Body of pancreas (tissue), 4 donors: ENCODE data around the gene C2CD4A. TPM values are rescaled to one million over a fixed set of nuclear protein-coding genes. Genes with fewer than 3 reads are reported as not detected.

ENCODE experiments used
- ATAC-seq: fragments of 150-250 bp; one replicate; pipeline ENCODE4 v1.9.1; 2016
- DNase-seq, 4 donors: peaks; one replicate each; pipeline ENCODE4 v3.0.0-alpha.2; 2019
- H3K27ac ChIP-seq, 4 donors: fragments of 200-600 bp; sonication (generic); 1 replicate in 3 of 4; 2 replicates in 1 of 4; pipeline versions ENCODE4 v1.5.1 to v1.6.1; 2016 to 2019; ENCODE audit warnings: mild to moderate bottlenecking in 1 of 4, mixed read lengths in 1 of 4, moderate library complexity in 1 of 4
- H3K27me3 ChIP-seq, 2 donors: fragments of 200-600 bp; sonication (generic); one replicate each; pipeline ENCODE4 v1.6.0; 2016; ENCODE audit warnings: mild to moderate bottlenecking in 1 of 2
- H3K36me3 ChIP-seq, 2 donors: fragments of 200-600 bp; sonication (generic); replicated peaks in 1 of 2; 2 replicates each; pipeline ENCODE4 v1.5.1; 2016; ENCODE audit warnings: low read depth in 2 of 2; ENCODE audit not compliant: insufficient read depth in 1 of 2
- H3K4me1 ChIP-seq: fragments of 200-600 bp; sonication (generic); one replicate; pipeline ENCODE4 v1.6.0; 2016
- H3K4me3 ChIP-seq, 2 donors: fragments of 200-600 bp; sonication (generic); 1 replicate in 1 of 2; 2 replicates in 1 of 2; pipeline ENCODE4 v1.5.1; 2016 to 2019
- H3K9me3 ChIP-seq, 3 donors: fragments of 200-600 bp; sonication (generic); 1 replicate in 2 of 3; 2 replicates in 1 of 3; pipeline ENCODE4 v1.5.1; 2016
- POLR2A ChIP-seq, 3 donors: fragments of 450-650 bp; IDR thresholded peaks; one replicate each; pipeline ENCODE4 v1.6.1; 2016; ENCODE audit warnings: antibody characterized with exemption in 3 of 3, mild to moderate bottlenecking in 2 of 3
- WGBS, 2 donors: methylation state at CpG; one replicate each; pipeline ENCODE4 v1.1.5; 2017; 5-methylcytosine and 5-hydroxymethylcytosine counted together
- intact Hi-C: fragments of 100-400 bp; cut with DNase I; formaldehyde crosslinking; loops from one replicate; pipeline ENCODE4 v1.15.1; 2023
- total RNA-seq, 2 donors: library from RNA; depleted of rRNA; stranded (reverse); fragments of >200 nt; gene quantifications; one replicate each; pipeline ENCODE4 v1.1.0, GENCODE V29; 2016
- TF ChIP-seq, protein P1 (sequence below), 7 experiments: fragments of 450-650 bp in 4 of 7; fragments of 200-600 bp in 3 of 7; sonication (generic) in 3 of 7; IDR thresholded peaks; one replicate each; pipeline ENCODE4 v1.5.1; 2016 to 2019; ENCODE audit warnings: antibody characterized with exemption in 7 of 7

C2CD4A gene
- total RNA-seq, 2 donors from 2014 or later = 1.6 to 2.1 TPM

DNA sequence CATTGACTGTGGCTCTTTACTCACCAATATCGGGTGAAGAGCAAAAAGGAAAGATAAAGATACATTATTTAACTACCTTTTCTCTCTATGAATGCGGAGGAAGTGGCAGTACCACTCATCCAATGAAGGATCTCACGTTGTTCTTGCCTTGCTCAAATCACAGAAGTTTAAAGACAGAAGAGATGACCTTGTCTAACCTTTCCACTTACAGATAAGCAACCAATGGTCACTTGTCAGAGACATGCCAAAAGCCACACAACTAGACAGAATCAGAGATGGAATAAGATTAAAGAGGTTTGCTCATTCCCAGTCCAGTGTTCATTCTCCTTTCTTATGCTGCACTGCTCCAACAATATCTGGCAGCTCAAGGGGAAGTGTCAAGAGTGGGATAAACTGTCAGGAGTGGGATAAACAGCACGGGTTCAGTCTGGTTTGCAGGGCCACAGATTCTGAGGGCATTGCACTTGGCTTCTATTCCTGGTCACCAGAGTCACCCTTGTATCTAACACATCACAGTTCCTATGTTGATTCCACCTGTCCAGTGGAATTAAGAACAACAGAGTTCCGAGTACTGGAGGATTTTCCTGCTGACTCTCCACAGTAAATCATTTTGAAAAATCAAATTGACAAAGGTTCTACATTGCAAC lies 13.2 kb upstream of the C2CD4A start:
- WGBS, 2 donors = 45 to 51% methylated on average over 5 of the region's 5 CpGs
- H3K36me3 ChIP-seq = no peaks in the 10 kb centered on the region
- H3K27ac ChIP-seq = no peak overlapping the region
- no peaks in the 10 kb centered on the region for H3K27me3 ChIP-seq
- H3K9me3 ChIP-seq = no peaks in the 10 kb centered on the region
- peaks cover 32% of the 10 kb centered on the region for H3K4me1 ChIP-seq
- TF ChIP-seq POLR2A (IDR thresholded peaks at IDR 0.05) = no peak
- TF ChIP-seq, protein P1, sequence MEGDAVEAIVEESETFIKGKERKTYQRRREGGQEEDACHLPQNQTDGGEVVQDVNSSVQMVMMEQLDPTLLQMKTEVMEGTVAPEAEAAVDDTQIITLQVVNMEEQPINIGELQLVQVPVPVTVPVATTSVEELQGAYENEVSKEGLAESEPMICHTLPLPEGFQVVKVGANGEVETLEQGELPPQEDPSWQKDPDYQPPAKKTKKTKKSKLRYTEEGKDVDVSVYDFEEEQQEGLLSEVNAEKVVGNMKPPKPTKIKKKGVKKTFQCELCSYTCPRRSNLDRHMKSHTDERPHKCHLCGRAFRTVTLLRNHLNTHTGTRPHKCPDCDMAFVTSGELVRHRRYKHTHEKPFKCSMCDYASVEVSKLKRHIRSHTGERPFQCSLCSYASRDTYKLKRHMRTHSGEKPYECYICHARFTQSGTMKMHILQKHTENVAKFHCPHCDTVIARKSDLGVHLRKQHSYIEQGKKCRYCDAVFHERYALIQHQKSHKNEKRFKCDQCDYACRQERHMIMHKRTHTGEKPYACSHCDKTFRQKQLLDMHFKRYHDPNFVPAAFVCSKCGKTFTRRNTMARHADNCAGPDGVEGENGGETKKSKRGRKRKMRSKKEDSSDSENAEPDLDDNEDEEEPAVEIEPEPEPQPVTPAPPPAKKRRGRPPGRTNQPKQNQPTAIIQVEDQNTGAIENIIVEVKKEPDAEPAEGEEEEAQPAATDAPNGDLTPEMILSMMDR (IDR thresholded peaks at IDR 0.05) = no peak
- intact Hi-C loops = no loop called here
- H3K4me3 ChIP-seq = no peak overlapping the region
- DNase-seq = no peak
- ATAC-seq = no peak

DNA sequence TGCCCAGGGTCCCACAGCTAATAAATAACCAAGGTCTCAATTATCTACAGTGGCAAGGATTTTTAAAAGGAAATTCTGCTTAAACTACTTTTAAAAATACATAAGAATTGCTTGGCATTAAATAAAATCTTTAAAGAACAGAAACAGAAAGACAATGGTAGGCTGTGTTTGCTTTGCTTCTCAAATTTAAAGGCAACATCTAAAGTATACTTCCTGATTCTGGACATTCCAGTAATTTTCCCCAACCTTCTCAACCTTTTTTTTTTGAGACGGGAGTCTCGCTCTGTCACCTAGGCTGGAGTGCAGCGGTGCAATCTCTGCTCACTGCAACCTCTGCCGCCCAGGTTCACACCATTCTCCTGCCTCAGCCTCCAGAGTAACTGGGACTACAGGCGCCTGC lies 11.8 kb upstream of the C2CD4A start:
- DNase-seq (no peak), ATAC-seq (no peak)
- no peak for TF ChIP-seq POLR2A (IDR thresholded peaks at IDR 0.05)
- TF ChIP-seq, protein P1 (IDR thresholded peaks at IDR 0.05) = no peak
- Histone ChIP-seq H3K9me3 (no peaks in the 10 kb centered on the region), H3K4me1 (peaks cover 38% of the 10 kb centered on the region), H3K36me3 (no peaks in the 10 kb centered on the region), H3K27me3 (no peaks in the 10 kb centered on the region), H3K4me3 (no peak overlapping the region), H3K27ac (peak overlapping the region in 1 of 4 donors; percentile 54)
- 72 to 81% methylated on average over 5 of the region's 5 CpGs for WGBS, 2 donors
- intact Hi-C loops = no loop called here

- intact Hi-C loops = no loop called here
- H3K4me3 ChIP-seq = no peak overlapping the region
- ATAC-seq (no peak), DNase-seq (no peak)
- no peaks in the 10 kb centered on the region for H3K9me3 ChIP-seq
- TF ChIP-seq POLR2A (IDR thresholded peaks at IDR 0.05) = no peak
- TF ChIP-seq, protein P1 (IDR thresholded peaks at IDR 0.05) = no peak
- no peaks in the 10 kb centered on the region for H3K36me3 ChIP-seq
- peaks cover 44% of the 10 kb centered on the region for H3K4me1 ChIP-seq
- no peak overlapping the region for H3K27ac ChIP-seq
- 47 to 64% methylated on average over 4 of the region's 4 CpGs for WGBS, 2 donors
- no peaks in the 10 kb centered on the region for H3K27me3 ChIP-seq
Measured at GRCh38 chr15:62057341-62057980, 9.3 kb upstream of the C2CD4A start.

DNA sequence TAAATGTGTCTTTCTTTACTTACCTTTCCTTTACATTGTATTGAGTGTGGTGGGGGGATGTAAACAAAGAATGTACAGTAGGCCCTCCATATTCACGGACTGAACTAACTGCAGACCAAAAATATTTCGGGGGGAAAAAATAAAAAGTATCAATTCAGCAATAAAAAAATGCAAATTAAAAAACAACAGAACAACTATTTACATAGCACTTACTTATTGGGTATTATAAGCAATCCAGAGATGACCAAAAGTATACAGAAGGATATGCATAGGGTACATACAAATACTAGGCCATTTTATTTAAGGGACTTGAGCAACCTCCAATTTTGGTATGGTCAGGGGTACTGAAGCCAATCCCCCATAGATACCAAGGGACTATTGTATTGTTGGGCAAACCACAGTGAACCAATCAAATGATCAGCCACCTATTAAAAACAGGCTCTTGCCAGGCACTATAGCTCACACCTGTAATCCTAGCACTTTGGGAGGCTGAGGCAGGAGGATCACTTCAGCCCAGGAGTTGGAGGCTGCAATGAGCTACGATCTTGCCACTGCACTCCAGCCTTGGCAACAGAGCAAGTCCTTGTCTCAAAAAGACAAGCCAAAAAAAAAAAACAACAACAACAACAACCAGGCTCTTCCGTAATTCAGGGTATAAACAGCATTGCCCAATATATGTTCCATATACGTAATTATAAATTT lies 8.3 kb upstream of the C2CD4A start:
- no peak for ATAC-seq
- no peaks in the 10 kb centered on the region for H3K9me3 ChIP-seq
- WGBS, 2 donors = 81 to 82% methylated on average over 5 of the region's 5 CpGs
- intact Hi-C loops = no loop called here
- no peak overlapping the region for H3K27ac ChIP-seq
- H3K4me1 ChIP-seq = peaks cover 36% of the 10 kb centered on the region
- H3K27me3 ChIP-seq = no peaks in the 10 kb centered on the region
- TF ChIP-seq POLR2A (IDR thresholded peaks at IDR 0.05) = no peak
- TF ChIP-seq, protein P1 (IDR thresholded peaks at IDR 0.05) = no peak
- H3K36me3 ChIP-seq = no peaks in the 10 kb centered on the region
- no peak for DNase-seq
- no peak overlapping the region for H3K4me3 ChIP-seq
